Activated T-cell treated with anti-CD3 and anti-CD28 coated beads, Interleukin-2, amount 50 U/mL, for 4 hours (primary cell): Measurements from ENCODE around the gene HK1. TPM values are rescaled to one million over a fixed set of nuclear protein-coding genes. Genes with fewer than 3 reads are reported as not detected.

Experiments used
- ATAC-seq, 2 donors: fragments of 200-7000 bp; cut with Tn5 transposase; one replicate each; pipeline ENCODE4 v1.10.0; 2021
- DNase-seq: peaks from one replicate; pipeline ENCODE4 v3.0.0-alpha.2; 2020
- H3K27me3 Mint-ChIP-seq: one replicate; pipeline ENCODE4 v1.8.0; 2021; ENCODE audit warnings: low read depth, mixed read lengths
- H3K36me3 Mint-ChIP-seq: one replicate; pipeline ENCODE4 v1.8.0; 2022; ENCODE audit warnings: mixed read lengths; ENCODE audit not compliant: insufficient read depth
- H3K4me1 Mint-ChIP-seq: one replicate; pipeline ENCODE4 v1.8.0; 2021; ENCODE audit warnings: low read depth, mixed read lengths
- H3K4me3 Mint-ChIP-seq: one replicate; pipeline ENCODE4 v1.8.0; 2021; ENCODE audit warnings: mild to moderate bottlenecking, moderate library complexity, mixed read lengths
- H3K9me3 Mint-ChIP-seq: one replicate; pipeline ENCODE4 v1.8.0; 2021; ENCODE audit warnings: mixed read lengths
- total RNA-seq, 3 donors: library from RNA; stranded (reverse); gene quantifications; one replicate each; pipeline ENCODE4 v1.2.1, GENCODE V29; 2021

The HK1 gene
- total RNA-seq, 3 donors from 2014 or later, result 147 to 169 (median 165) TPM

GRCh38 chr10:69364232-69364940 lies 86.1 kb downstream of the HK1 start:
- H3K9me3 Mint-ChIP-seq, result no peaks in the 10 kb centered on the region
- no peaks in the 10 kb centered on the region for H3K27me3 Mint-ChIP-seq
- no peak overlapping the region for H3K4me3 Mint-ChIP-seq
- H3K36me3 Mint-ChIP-seq, result peaks cover 40% of the 10 kb centered on the region
- DNase-seq (no peak), ATAC-seq (no peak)
- H3K4me1 Mint-ChIP-seq, result peaks cover 42% of the 10 kb centered on the region

DNA sequence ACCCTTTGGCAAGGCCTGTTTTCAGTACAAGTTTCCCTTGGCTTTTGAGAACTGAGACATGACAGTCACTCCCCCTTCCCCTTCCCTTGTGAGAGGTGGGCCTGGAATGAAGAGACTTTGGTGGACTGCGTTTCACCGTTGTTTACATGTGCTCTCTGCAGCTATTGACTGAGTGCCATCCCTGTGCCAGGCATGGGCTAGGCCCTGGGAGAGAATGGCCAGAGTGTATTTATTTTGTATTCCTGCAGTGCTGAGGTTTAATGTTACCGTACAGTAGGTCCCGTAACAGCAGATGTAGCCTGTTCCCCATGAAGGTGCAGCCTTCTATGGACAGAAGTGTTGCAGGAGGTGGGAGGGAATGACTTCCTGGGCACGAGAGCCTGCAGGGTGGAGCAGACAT lies 88.4 kb downstream of the HK1 start:
- DNase-seq (no peak), ATAC-seq (no peak)
- H3K9me3 Mint-ChIP-seq, result no peaks in the 10 kb centered on the region
- H3K4me1 Mint-ChIP-seq, result peaks cover 22% of the 10 kb centered on the region
- no peak overlapping the region for H3K4me3 Mint-ChIP-seq
- no peaks in the 10 kb centered on the region for H3K27me3 Mint-ChIP-seq
- H3K36me3 Mint-ChIP-seq, result peaks cover 47% of the 10 kb centered on the region

- peaks cover 16% of the 10 kb centered on the region for H3K4me1 Mint-ChIP-seq
- ATAC-seq (no peak), DNase-seq (no peak)
- no peak overlapping the region for H3K4me3 Mint-ChIP-seq
- H3K9me3 Mint-ChIP-seq, result no peaks in the 10 kb centered on the region
- H3K36me3 Mint-ChIP-seq, result peaks cover 51% of the 10 kb centered on the region
- H3K27me3 Mint-ChIP-seq, result no peaks in the 10 kb centered on the region
These were observed 89.2 kb downstream of the HK1 start for GRCh38 chr10:69367469-69367868.

- Mint-ChIP-seq H3K4me3 (no peak overlapping the region), H3K27me3 (no peaks in the 10 kb centered on the region), H3K36me3 (peaks cover 31% of the 10 kb centered on the region), H3K9me3 (no peaks in the 10 kb centered on the region), H3K4me1 (no peaks in the 10 kb centered on the region)
- ATAC-seq (no peak), DNase-seq (no peak)
These were observed 94.1 kb downstream of the HK1 start for GRCh38 chr10:69372126-69372980.

GRCh38 chr10:69374242-69374641 lies 95.9 kb downstream of the HK1 start:
- H3K36me3 Mint-ChIP-seq, result peaks cover 33% of the 10 kb centered on the region
- no peaks in the 10 kb centered on the region for H3K27me3 Mint-ChIP-seq
- H3K4me1 Mint-ChIP-seq, result no peaks in the 10 kb centered on the region
- H3K4me3 Mint-ChIP-seq, result no peak overlapping the region
- H3K9me3 Mint-ChIP-seq, result no peaks in the 10 kb centered on the region
- ATAC-seq (no peak), DNase-seq (no peak)

DNA sequence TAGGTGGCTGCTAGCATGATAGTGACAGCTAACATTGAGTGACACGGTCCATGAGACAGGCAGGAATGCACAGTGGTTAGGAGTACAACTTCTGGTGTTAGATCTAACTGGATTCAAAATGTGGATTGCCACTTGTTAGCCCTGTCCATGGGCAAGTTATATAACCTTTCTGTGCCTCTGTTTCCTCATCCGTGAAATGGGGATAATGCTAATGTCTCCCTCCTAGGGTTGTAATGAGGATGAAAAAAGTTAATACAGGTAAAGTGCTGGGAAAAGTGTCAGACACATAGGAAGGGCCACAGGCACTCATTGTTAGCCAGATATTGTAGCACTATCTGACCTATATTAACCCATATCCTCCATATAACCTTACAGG lies 96.6 kb downstream of the HK1 start:
- Mint-ChIP-seq H3K4me3 (no peak overlapping the region), H3K4me1 (no peaks in the 10 kb centered on the region), H3K9me3 (no peaks in the 10 kb centered on the region), H3K27me3 (no peaks in the 10 kb centered on the region), H3K36me3 (peaks cover 33% of the 10 kb centered on the region)
- ATAC-seq, result no peak
- no peak for DNase-seq

- Mint-ChIP-seq H3K36me3 (peaks cover 31% of the 10 kb centered on the region), H3K9me3 (no peaks in the 10 kb centered on the region), H3K4me3 (no peak overlapping the region), H3K4me1 (no peaks in the 10 kb centered on the region), H3K27me3 (no peaks in the 10 kb centered on the region)
- ATAC-seq, result peak in 1 of 2 donors; percentile 25
- no peak for DNase-seq
These were observed 97.2 kb downstream of the HK1 start for GRCh38 chr10:69375307-69376151.

DNA sequence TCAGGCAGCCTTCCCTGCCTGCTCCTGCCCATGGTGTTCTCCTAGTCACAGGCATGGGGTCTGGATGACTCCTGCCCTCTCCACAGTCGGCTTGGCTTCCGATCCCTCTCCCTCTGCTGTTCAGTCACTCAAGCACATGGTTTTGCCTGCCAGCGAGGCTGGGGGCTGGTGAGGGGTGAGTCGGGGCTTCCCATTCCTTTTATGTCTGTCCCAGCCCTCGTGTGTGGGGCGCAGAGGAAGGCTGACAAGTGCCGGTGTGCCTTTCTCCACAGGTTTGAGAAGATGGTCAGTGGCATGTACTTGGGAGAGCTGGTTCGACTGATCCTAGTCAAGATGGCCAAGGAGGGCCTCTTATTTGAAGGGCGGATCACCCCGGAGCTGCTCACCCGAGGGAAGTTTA lies 98.4 kb downstream of the HK1 start:
- H3K36me3 Mint-ChIP-seq, result peaks cover 29% of the 10 kb centered on the region
- no peaks in the 10 kb centered on the region for H3K27me3 Mint-ChIP-seq
- H3K4me1 Mint-ChIP-seq, result no peaks in the 10 kb centered on the region
- H3K9me3 Mint-ChIP-seq, result no peaks in the 10 kb centered on the region
- H3K4me3 Mint-ChIP-seq, result no peak overlapping the region
- DNase-seq (no peak), ATAC-seq (no peak)

DNA sequence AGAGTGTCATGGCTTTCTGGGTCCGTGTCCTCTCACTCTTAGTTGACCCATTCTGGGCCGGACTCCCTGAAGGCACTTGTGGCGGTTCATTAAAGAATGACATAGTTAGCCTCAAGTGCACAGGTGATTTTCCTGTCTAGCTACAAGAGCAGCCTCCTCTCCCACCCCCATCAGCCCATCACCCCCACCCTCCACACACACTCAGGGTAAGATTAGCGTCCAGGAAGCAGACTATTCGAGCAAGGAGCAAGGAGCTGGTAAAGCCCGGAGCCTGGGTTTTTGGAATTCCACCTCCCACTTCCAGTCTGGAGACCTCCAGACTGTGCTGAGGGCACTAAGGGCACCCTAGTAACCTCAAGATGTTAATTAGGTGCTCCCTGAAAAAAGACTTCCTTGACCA lies 98.9 kb downstream of the HK1 start:
- Mint-ChIP-seq H3K4me1 (no peaks in the 10 kb centered on the region), H3K27me3 (no peaks in the 10 kb centered on the region), H3K36me3 (peaks cover 27% of the 10 kb centered on the region), H3K4me3 (no peak overlapping the region), H3K9me3 (no peaks in the 10 kb centered on the region)
- no peak for ATAC-seq
- DNase-seq, result no peak

DNA sequence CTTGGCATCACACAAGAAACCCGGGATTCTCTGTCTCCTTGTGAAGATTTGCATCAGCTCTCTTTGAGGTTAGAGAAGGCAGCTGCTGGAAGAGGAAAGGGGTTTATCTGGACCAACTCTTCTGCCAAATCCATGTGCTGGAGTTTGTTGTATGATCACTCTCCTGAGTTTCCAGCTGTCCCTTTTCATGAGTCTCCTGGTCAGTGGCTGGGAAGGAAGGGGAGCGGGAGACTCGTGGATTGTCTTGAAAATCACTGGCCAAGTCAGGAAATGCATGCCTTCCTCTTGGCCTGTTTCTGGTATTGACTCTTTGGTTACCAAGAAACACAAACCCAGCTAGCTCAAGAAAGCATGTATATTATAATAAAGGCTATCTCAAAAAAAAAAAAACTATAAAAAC lies 99.6 kb downstream of the HK1 start:
- DNase-seq (no peak), ATAC-seq (no peak)
- peaks cover 31% of the 10 kb centered on the region for H3K36me3 Mint-ChIP-seq
- H3K4me3 Mint-ChIP-seq, result no peak overlapping the region
- H3K4me1 Mint-ChIP-seq, result no peaks in the 10 kb centered on the region
- H3K27me3 Mint-ChIP-seq, result no peaks in the 10 kb centered on the region
- H3K9me3 Mint-ChIP-seq, result no peaks in the 10 kb centered on the region

GRCh38 chr10:69379800-69380199 lies 101.5 kb downstream of the HK1 start:
- ATAC-seq (no peak), DNase-seq (no peak)
- H3K4me3 Mint-ChIP-seq, result no peak overlapping the region
- peaks cover 42% of the 10 kb centered on the region for H3K36me3 Mint-ChIP-seq
- no peaks in the 10 kb centered on the region for H3K4me1 Mint-ChIP-seq
- no peaks in the 10 kb centered on the region for H3K27me3 Mint-ChIP-seq
- H3K9me3 Mint-ChIP-seq, result no peaks in the 10 kb centered on the region

GRCh38 chr10:69382382-69383117 lies 104.3 kb downstream of the HK1 start:
- Mint-ChIP-seq H3K27me3 (no peaks in the 10 kb centered on the region), H3K4me1 (no peaks in the 10 kb centered on the region), H3K36me3 (peaks cover 58% of the 10 kb centered on the region), H3K4me3 (no peak overlapping the region), H3K9me3 (no peaks in the 10 kb centered on the region)
- no peak for ATAC-seq
- DNase-seq, result no peak

- H3K27me3 Mint-ChIP-seq, result no peaks in the 10 kb centered on the region
- DNase-seq (no peak), ATAC-seq (no peak)
- H3K9me3 Mint-ChIP-seq, result no peaks in the 10 kb centered on the region
- H3K36me3 Mint-ChIP-seq, result peaks cover 58% of the 10 kb centered on the region
- no peaks in the 10 kb centered on the region for H3K4me1 Mint-ChIP-seq
- no peak overlapping the region for H3K4me3 Mint-ChIP-seq
These were observed 105.3 kb downstream of the HK1 start for GRCh38 chr10:69383558-69383957.

DNA sequence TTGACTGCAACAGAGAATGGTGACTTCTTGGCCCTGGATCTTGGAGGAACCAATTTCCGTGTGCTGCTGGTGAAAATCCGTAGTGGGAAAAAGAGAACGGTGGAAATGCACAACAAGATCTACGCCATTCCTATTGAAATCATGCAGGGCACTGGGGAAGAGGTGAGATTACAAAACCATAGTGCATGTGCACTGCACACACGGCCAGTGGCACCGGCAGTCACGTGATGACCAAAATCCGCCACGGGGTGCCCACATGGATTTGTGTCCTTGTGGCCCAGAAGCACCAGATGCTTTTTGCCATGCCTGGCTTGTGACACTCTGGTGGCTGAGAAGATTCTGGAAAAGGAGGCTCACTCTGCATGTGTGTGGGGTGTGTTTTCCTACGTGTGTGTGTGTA lies 106.0 kb downstream of the HK1 start:
- H3K36me3 Mint-ChIP-seq, result peaks cover 62% of the 10 kb centered on the region
- no peak overlapping the region for H3K4me3 Mint-ChIP-seq
- DNase-seq (no peak), ATAC-seq (no peak)
- H3K4me1 Mint-ChIP-seq, result no peaks in the 10 kb centered on the region
- no peaks in the 10 kb centered on the region for H3K9me3 Mint-ChIP-seq
- no peaks in the 10 kb centered on the region for H3K27me3 Mint-ChIP-seq
